ENCODE measurements around the gene SIGLEC8. TPM values are rescaled to one million over a fixed set of nuclear protein-coding genes. Genes with fewer than 3 reads are reported as not detected.

SIGLEC8 gene
- total and polyA plus RNA-seq, 9 of the 15 experiments (the other 6 are each of a cell fraction or from before 2014, with no cell fraction given): 0.04 to 0.65 (median 0.39) TPM

GRCh38 chr19:51440846-51441409, 17.3 kb downstream of the SIGLEC8 start (continued):
- TF ChIP-seq ZBTB9 (CRISPR knock-in tag; IDR thresholded peaks at IDR 0.05) (peak; percentile 54; the same call in 1 of the 2 replicates), YY1 (IDR thresholded peaks at IDR 0.05; ENCODE audit: borderline replicate concordance in 1 of 3, control insufficient read depth in 1 of 3, extremely low read depth in 1 of 3, insufficient read depth in 3 of 3, insufficient read length in 1 of 3, insufficient replicate concordance in 2 of 3, low read depth in 1 of 3, low read length in 2 of 3) (peak in 1 of 3 experiments; percentile 52), MAFG (tag; conservative IDR thresholded peaks at IDR 0.05) (peak; percentile 96), ZNF639 (CRISPR knock-in tag; conservative IDR thresholded peaks at IDR 0.05 in 1 of 2, IDR thresholded peaks at IDR 0.05 in 1 of 2) (peak in 1 of 2 experiments; percentile 51; a peak in 1 of 4 replicates), MITF (IDR thresholded peaks at IDR 0.05) (peak; percentile 83; the same call in 1 of the 2 replicates), SMARCE1 (IDR thresholded peaks at IDR 0.05) (peak; percentile 27; the same call in 1 of the 2 replicates), NR4A1 (CRISPR knock-in tag; IDR thresholded peaks at IDR 0.05) (0 out of 2 replicates have a peak, but pooled peaks have one; percentile 26), NR4A1 (tag; IDR thresholded peaks at IDR 0.05) (no peak), RFX7 (CRISPR knock-in tag; IDR thresholded peaks at IDR 0.05) (no peak), CAMTA2 (CRISPR knock-in tag; conservative IDR thresholded peaks at IDR 0.05) (no peak), SPI1 (IDR thresholded peaks at IDR 0.05; ENCODE audit: borderline replicate concordance, low read depth, low read length) (no peak), FOSL1 (tag; conservative IDR thresholded peaks at IDR 0.05) (peak; percentile 76), PHF20 (IDR thresholded peaks at IDR 0.05; ENCODE audit: partially characterized antibody) (peak; percentile 13), JUN (IDR thresholded peaks at IDR 0.05; ENCODE audit: borderline replicate concordance, low read depth, low read length) (no peak), JUN (CRISPR knock-in tag; IDR thresholded peaks at IDR 0.05; ENCODE audit: borderline replicate concordance) (no peak), CBX1 (IDR thresholded peaks at IDR 0.05; ENCODE audit: low read depth) (no peak)
- TF ChIP-seq, protein P1, sequence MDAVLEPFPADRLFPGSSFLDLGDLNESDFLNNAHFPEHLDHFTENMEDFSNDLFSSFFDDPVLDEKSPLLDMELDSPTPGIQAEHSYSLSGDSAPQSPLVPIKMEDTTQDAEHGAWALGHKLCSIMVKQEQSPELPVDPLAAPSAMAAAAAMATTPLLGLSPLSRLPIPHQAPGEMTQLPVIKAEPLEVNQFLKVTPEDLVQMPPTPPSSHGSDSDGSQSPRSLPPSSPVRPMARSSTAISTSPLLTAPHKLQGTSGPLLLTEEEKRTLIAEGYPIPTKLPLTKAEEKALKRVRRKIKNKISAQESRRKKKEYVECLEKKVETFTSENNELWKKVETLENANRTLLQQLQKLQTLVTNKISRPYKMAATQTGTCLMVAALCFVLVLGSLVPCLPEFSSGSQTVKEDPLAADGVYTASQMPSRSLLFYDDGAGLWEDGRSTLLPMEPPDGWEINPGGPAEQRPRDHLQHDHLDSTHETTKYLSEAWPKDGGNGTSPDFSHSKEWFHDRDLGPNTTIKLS (IDR thresholded peaks at IDR 0.05; ENCODE audit: borderline replicate concordance, low read depth): peak; percentile 24; the same call in 1 of the 2 replicates
- TF ChIP-seq, protein P2, sequence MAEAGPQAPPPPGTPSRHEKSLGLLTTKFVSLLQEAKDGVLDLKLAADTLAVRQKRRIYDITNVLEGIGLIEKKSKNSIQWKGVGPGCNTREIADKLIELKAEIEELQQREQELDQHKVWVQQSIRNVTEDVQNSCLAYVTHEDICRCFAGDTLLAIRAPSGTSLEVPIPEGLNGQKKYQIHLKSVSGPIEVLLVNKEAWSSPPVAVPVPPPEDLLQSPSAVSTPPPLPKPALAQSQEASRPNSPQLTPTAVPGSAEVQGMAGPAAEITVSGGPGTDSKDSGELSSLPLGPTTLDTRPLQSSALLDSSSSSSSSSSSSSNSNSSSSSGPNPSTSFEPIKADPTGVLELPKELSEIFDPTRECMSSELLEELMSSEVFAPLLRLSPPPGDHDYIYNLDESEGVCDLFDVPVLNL (CRISPR knock-in tag; IDR thresholded peaks at IDR 0.05; ENCODE audit: low read depth): 0 out of 2 replicates have a peak, but pooled peaks have one; percentile 28

Data from K562 (cell line).